ENCODE measurements around the gene NAT8L. TPM values are rescaled to one million over a fixed set of nuclear protein-coding genes. Genes with fewer than 3 reads are reported as not detected.

Gene NAT8L
- polyA plus RNA-seq, 4 donors = 7.1 to 8.1 (median 7.3) TPM

Other genes starting within 250 kb of the NAT8L start
- gene LETM1, start 203.2 kb upstream of the NAT8L start, polyA plus RNA-seq (ENCODE audit: insufficient read length in 4 of 4) = 10 to 100 TPM; 18.7 to 30.1 (median 24.2) TPM
- 10 to 100 TPM; 64.6 to 91.3 (median 75.4) TPM for gene NSD2, start 187.9 kb upstream of the NAT8L start, polyA plus RNA-seq (ENCODE audit: insufficient read length in 4 of 4)
- gene NELFA, start 50.4 kb upstream of the NAT8L start, polyA plus RNA-seq (ENCODE audit: insufficient read length in 4 of 4) = 10 to 100 TPM; 25.7 to 50.3 (median 43.9) TPM
- gene HAUS3, start 182.8 kb downstream of the NAT8L start, polyA plus RNA-seq (ENCODE audit: insufficient read length in 4 of 4) = 10 to 100 TPM; 17.3 to 21.8 (median 19.7) TPM
- 1 to 10 TPM; 1.4 to 5.4 (median 3.6) TPM for gene POLN, start 182.8 kb downstream of the NAT8L start, polyA plus RNA-seq (ENCODE audit: insufficient read length in 4 of 4)
- 10 to 100 TPM; 51.4 to 80.2 (median 66.5) TPM for gene MXD4, start 202.8 kb downstream of the NAT8L start, polyA plus RNA-seq (ENCODE audit: insufficient read length in 4 of 4)